ENCODE data around the gene GLE1.

GRCh38 chr9:128550226-128550625 lies 45.7 kb downstream of the GLE1 start:
- TF ChIP-seq ZBTB33 (IDR thresholded peaks at IDR 0.05; ENCODE audit: extremely low read depth, insufficient replicate concordance, low read length) (no peak), CTCF (IDR thresholded peaks at IDR 0.05 in 2 of 3, conservative IDR thresholded peaks at IDR 0.05 in 1 of 3; ENCODE audit: borderline replicate concordance in 1 of 3, insufficient read depth in 1 of 3, low read depth in 2 of 3, low read length in 2 of 3) (no peak), EZH2phosphoT487 (IDR thresholded peaks at IDR 0.05; ENCODE audit: borderline replicate concordance) (no peak), REST (IDR thresholded peaks at IDR 0.05; ENCODE audit: low read depth) (no peak), ELF1 (IDR thresholded peaks at IDR 0.05; ENCODE audit: borderline replicate concordance, low read depth) (no peak), POLR2A (IDR thresholded peaks at IDR 0.05; ENCODE audit: borderline replicate concordance, extremely low read depth, insufficient read depth, insufficient read length) (no peak), ZNF274 (IDR thresholded peaks at IDR 0.05; ENCODE audit: low read depth, low read length) (no peak), YY1 (IDR thresholded peaks at IDR 0.05; ENCODE audit: extremely low read depth, insufficient replicate concordance, low read depth, low read length) (no peak), EZH2 (IDR thresholded peaks at IDR 0.05) (no peak), CEBPB (IDR thresholded peaks at IDR 0.05; ENCODE audit: low read depth) (no peak)
- TF ChIP-seq, protein P1, sequence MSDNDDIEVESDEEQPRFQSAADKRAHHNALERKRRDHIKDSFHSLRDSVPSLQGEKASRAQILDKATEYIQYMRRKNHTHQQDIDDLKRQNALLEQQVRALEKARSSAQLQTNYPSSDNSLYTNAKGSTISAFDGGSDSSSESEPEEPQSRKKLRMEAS (IDR thresholded peaks at IDR 0.05) = no peak
